NCI-H128 (cell line): ENCODE results near the gene RETSAT.
A peak's percentile ranks its signal among the peaks of the same experiment; 100 is the strongest.
"Not testable (repeated sequence)": the region's sequence is repeated elsewhere in the genome, so short reads cannot be mapped to it uniquely, and the experiment has no call there.

Experiments
- DNase-seq: peaks from one replicate; lab custom pipeline; 2025; ENCODE audit not compliant: unreplicated experiment; lab: John Stamatoyannopoulos, UW

RETSAT gene

GRCh38 chr2:85354286-85355072, at the start of gene RETSAT, which contains the start of gene ELMOD3:
Gene RETSAT (minus strand): TSS chr2:85354528. CDS start chr2:85354507, 21 bp downstream.
Gene ELMOD3 (plus strand): TSS chr2:85354769. CDS start chr2:85357199, 2,430 bp downstream.
- peak; percentile 97 for DNase-seq

- DNase-seq: no peak
These were observed 47.5 kb upstream of the RETSAT start for GRCh38 chr2:85401844-85402243.

DNA sequence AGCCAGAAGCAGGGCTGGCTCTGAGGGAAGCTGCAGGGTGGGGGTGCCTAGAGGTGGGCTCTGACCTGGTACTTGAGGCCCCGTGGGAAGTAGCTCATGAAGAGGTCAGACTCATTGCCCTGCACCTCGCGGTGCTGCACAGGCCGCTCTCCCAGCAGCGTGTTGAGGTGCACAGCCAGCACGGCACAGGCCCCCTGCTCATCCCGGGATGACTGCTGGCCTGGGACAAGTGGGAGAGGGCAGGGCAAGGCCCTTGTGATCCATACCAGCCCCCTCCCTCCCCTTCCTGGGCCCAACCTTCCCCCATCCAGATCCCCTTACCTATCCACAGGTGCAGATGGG, 47.1 kb upstream of the RETSAT start:
- no peak for DNase-seq

- DNase-seq: no peak
These were observed 46.5 kb upstream of the RETSAT start for GRCh38 chr2:85400541-85401463.

GRCh38 chr2:85400023-85400422, 45.7 kb upstream of the RETSAT start:
- no peak for DNase-seq

GRCh38 chr2:85399183-85399455, 44.8 kb upstream of the RETSAT start:
- DNase-seq: no peak

DNA sequence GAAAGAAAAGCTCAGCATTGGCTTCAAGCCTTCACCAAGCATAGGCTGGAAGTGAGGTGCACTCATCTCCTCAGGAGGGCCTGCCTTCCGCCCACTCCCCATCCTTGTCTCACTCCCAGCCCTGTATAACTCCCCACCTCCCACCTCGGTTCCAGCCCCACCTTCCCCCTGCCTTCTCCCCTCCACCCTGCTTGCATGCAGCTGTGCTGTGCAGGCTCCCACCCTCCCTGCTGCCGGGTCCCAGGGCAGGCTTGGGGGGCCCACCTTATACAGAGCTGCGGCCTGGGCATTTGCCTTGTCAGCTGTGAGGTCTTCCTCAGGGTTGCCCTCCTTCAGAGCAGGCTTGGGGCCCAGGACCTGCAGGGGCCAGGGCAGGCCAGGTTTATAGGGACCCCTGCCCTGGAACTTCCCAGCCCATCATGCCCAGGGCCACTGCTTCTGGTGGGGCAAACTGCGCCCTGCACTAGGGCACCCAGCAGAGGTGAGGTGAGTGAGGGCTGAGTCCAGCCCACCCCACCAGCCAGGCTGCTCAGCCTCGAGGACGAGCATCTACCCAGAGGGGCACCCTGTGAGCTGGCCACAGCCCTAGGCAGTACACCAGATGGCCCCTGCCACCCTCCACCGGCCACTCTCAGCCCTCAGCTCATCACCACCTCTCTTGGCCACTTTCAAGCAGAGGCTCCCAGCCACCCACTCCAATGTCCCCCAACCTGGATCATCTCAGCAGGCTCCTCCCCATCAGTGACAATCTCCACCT, 44.3 kb upstream of the RETSAT start:
- DNase-seq: no peak

- DNase-seq: no peak
These were observed 43.6 kb upstream of the RETSAT start for GRCh38 chr2:85397925-85398331.

DNA sequence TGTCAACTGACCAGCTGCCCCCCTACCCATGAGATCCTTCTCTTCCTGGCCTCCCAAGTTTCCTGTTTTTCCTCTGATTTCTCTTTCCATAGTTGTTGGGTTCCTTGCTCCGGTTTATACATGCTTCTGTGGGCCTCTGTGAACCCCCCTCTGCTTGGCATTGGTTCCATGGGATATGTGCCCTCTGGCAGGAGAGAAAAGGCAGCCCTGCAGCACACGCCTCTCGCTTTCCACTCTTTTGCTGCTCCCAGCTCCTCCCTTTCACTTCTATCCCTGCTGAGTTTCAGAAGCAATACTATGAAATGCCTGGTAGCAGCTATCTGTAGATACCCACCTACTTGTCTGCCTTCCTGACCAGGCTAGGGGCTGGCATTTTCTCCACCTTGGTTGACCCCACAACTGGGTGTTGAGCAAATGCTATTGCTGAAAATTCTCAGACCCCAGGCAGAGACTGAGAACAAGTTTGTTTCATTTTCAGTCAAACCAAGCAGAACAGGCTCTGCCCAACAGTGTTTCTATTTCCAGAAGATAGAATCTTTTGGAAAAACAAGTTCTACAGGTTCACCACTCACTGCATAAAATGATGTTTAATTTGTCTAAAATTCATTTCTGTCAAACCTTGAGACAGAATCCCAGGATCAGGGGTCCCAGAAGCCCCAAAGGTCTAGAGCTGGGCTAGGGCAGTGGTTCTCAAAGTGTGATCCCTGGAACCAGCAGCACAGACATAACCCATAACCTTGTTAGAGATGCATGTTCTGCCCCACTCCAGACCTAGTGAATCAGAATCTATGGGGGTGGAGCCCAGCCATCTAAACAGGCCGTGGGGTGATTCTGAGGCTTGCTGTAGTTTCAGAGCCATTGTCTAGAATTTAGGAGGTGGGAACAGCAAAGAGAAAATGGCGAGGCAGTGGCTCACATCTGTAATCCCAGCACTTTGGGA, 42.5 kb upstream of the RETSAT start:
- no peak for DNase-seq

DNA sequence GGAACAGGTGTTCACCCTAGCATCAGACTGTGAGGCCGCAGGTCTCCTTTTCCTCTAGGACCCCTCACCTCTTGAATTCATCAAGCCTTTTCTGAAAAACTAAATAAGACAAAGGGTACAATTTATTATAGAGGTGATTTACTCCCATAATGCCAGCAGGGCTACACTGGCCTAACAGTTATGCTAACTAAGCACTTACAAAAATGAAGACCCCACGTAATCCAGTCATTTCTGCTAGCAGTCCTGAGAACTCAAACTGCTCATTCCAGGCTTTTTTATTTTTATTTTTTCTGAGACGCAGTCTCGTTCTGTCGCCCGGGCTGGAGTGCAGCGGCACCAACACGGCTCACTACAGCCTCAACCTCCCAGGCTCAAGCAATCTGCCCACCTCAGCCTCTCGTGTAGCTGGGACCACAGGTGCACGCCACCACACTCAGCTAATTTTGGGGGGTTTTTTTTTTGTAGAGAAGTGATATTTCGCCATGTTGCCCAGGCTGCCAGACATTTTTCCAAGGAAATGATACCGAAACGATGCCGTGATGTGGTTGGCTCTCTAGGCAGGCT, 41.7 kb upstream of the RETSAT start:
- no peak for DNase-seq

DNA sequence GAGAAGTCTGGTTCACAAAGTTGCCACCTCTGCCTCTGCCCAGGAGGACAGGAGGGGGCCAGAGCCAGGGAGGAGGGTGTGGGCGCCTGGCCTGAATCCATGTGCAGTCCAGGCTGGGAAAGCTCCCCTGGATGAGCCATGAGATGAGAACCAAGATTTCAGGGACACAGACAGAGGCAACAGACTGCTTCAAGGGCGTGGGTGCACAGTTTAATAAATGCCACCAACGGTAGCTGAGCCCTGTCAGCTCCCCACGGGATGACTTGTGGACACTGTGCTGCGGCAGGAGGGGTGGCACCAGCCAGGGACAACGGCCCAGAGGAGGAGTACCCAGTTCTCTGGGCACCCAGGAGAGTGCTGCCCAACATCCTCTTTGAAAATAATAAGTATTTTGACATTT, 40.6 kb upstream of the RETSAT start:
- DNase-seq: no peak

GRCh38 chr2:85394261-85394681, 39.9 kb upstream of the RETSAT start:
- peak; percentile 56 for DNase-seq

DNA sequence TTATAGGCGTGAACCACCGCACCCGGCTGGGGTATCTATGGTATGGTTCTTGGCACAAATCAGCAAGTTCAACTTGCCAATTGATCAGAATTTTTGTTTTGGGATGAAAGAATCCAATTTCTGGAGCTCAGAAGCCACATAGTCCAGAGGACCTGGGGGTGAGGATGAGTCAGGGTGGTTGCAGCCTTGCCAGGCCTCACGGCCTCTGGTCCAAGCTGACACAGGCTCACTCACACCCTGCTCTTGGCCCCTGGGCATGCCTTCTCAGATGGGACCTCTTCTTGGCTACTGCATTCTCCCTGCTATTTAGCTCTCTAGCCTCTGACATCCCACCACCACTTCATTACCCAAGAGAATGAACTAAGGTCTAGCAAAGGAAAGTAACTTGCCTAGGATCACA, 39.5 kb upstream of the RETSAT start:
- DNase-seq: no peak

GRCh38 chr2:85390941-85391669, 36.8 kb upstream of the RETSAT start:
- no peak for DNase-seq

GRCh38 chr2:85388878-85389538, 34.7 kb upstream of the RETSAT start:
- DNase-seq: no peak

GRCh38 chr2:85387754-85388153, 33.4 kb upstream of the RETSAT start:
- no peak for DNase-seq

GRCh38 chr2:85385746-85386145, 31.4 kb upstream of the RETSAT start:
- DNase-seq: no peak

GRCh38 chr2:85383850-85384249, 29.5 kb upstream of the RETSAT start:
- DNase-seq: no peak

DNA sequence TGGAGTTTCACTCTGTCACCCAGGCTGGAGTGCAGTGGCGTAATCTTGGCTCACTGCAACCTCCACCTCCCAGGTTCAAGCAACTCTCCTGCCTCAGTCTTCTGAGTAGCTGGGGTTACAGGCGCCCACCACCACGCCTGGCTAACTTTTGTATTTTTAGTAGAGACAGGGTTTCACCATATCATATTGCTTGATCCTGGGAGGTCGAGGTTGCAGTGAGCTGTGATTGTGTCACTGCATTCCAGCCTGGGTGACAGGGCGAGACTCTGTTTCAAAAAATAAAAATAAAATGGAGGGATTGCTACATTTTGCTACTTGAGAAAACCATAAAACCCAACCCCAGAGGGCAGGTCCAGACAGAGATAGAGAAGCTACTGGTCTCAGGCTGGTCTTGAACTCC, 28.8 kb upstream of the RETSAT start:
- not testable (repeated sequence) for DNase-seq
